K562 (cell line): ENCODE data around the gene ANXA7. TPM values are rescaled to one million over a fixed set of nuclear protein-coding genes. Genes with fewer than 3 reads are reported as not detected.

Experiments used
- ARID3B ChIP-seq: fragments of 250-450 bp; sonication (Bioruptor Pico); IDR thresholded peaks from 2 replicates; pipeline ENCODE4 v1.4.0; 2020; ENCODE audit warnings: borderline replicate concordance
- ID3 ChIP-seq, 2 experiments: fragments of 250-450 bp in 1 of 2; fragments of 450-650 bp in 1 of 2; sonication (Bioruptor Pico) in 1 of 2; IDR thresholded peaks; 2 replicates each; pipeline versions ENCODE4 v1.6.1 to v1.8.0; 2016 to 2021; ENCODE audit warnings: mild to moderate bottlenecking in 2 of 2, moderate library complexity in 2 of 2, missing compliant biosample characterization in 1 of 2, missing genetic modification characterization in 1 of 2
- KDM5B ChIP-seq: fragments of 200-600 bp; sonication (generic); IDR thresholded peaks from 2 replicates; pipeline ENCODE4 v1.6.1; 2012; ENCODE audit warnings: low read depth, mild to moderate bottlenecking, moderate library complexity, low read length, control low read depth, inconsistent platforms; ENCODE audit not compliant: insufficient replicate concordance
- MGA ChIP-seq: fragments of 450-650 bp; IDR thresholded peaks from 2 replicates; pipeline ENCODE4 v1.6.1; 2016; ENCODE audit warnings: mild to moderate bottlenecking, moderate library complexity
- NRF1 ChIP-seq, 2 experiments: fragments of 450-650 bp; IDR thresholded peaks in 1 of 2; conservative IDR thresholded peaks in 1 of 2; 2 replicates each; pipeline ENCODE4 v1.6.1; 2014; ENCODE audit warnings: mild to moderate bottlenecking in 2 of 2
- POLR3G ChIP-seq: IDR thresholded peaks from 2 replicates; pipeline ENCODE4 v1.6.1; 2011; ENCODE audit not compliant: insufficient read length, insufficient replicate concordance; ENCODE audit errors: extremely low read depth
- RBM39 ChIP-seq: fragments of 200-400 bp; formaldehyde crosslinking; optimal IDR thresholded peaks from 2 replicates; pipeline ENCODE3; 2018; ENCODE audit warnings: low read depth, low read length
- RCOR1 ChIP-seq, 2 experiments: IDR thresholded peaks; 2 replicates each; pipeline ENCODE4 v1.6.1; 2012; ENCODE audit warnings: low read depth in 2 of 2, low read length in 2 of 2, borderline replicate concordance in 1 of 2, improper control_type of control experiment in 1 of 2
- SRSF3 ChIP-seq: fragments of 200-400 bp; formaldehyde crosslinking; IDR thresholded peaks from 2 replicates; pipeline ENCODE4 v1.6.1; 2016; ENCODE audit warnings: mild to moderate bottlenecking, low read length, moderate library complexity; ENCODE audit not compliant: insufficient read depth
- ZNF75A ChIP-seq: fragments of 450-650 bp; formaldehyde crosslinking; IDR thresholded peaks from 2 replicates; pipeline ENCODE4 v1.4.0; 2020; ENCODE audit warnings: mild to moderate bottlenecking
- polyA plus RNA-seq, 8 experiments: library from polyadenylated mRNA; depleted of rRNA in 4 of 8; stranded (reverse) in 5 of 8; unstranded in 3 of 8; fragments of >200 nt; fragmentation: Nextera tagmentation in 2 of 8; fragmentation: Illumina TruSeq in 1 of 8; extraction: Ambion mirVana in 2 of 8; extraction: Trizol in 1 of 8; gene quantifications; 2 replicates each; pipeline versions ENCODE4 v1.2.1 to v1.2.3, GENCODE V29; 2011 to 2014; ENCODE audit warnings: inconsistent platforms in 1 of 8, missing spikeins in 1 of 8
- total RNA-seq, 7 experiments: library from RNA; depleted of rRNA in 6 of 7; stranded (reverse); fragments of >200 nt in 6 of 7; fragmentation: Illumina TruSeq in 2 of 7; extraction: Trizol in 2 of 7; gene quantifications; 2 replicates each; pipeline versions ENCODE4 v1.2.1 to v1.2.3, GENCODE V29; 2011 to 2021; ENCODE audit warnings: low replicate concordance in 1 of 7

The ANXA7 gene
- total and polyA plus RNA-seq, 9 of the 15 experiments (the other 6 are each of a cell fraction or from before 2014, with no cell fraction given): 81.6 to 157 (median 122) TPM

GRCh38 chr10:73366381-73367298 lies 47.2 kb downstream of the ANXA7 start (continued):
- TF ChIP-seq MGA (peak; percentile 21; the same call in 1 of the 2 replicates), RCOR1 (IDR thresholded peaks at IDR 0.05; ENCODE audit: borderline replicate concordance in 1 of 2, low read depth in 2 of 2, low read length in 2 of 2) (no peak), RBM39 (no peak), SRSF3 (no peak), ID3 (CRISPR knock-in tag; IDR thresholded peaks at IDR 0.05) (no peak), ID3 (tag; IDR thresholded peaks at IDR 0.05) (peak; percentile 87; the same call in 1 of the 2 replicates), POLR3G (no peak), NRF1 (conservative IDR thresholded peaks at IDR 0.05 in 1 of 2, IDR thresholded peaks at IDR 0.05 in 1 of 2) (peak; percentile 85 to 87), KDM5B (no peak), ARID3B (CRISPR knock-in tag) (no peak), ZNF75A (CRISPR knock-in tag) (no peak)
